HFF-Myc (cell line): Measurements from ENCODE around the gene UCN3.

Source experiments
- DNase-seq: peaks from one replicate; pipeline ENCODE4 v3.0.0-alpha.2; 2011; ENCODE audit warnings: low read depth; ENCODE audit errors: extremely low read depth
- H3K4me3 ChIP-seq: replicated peaks from 2 replicates; pipeline ENCODE4 v1.5.1; 2011; ENCODE audit warnings: low read depth, mild to moderate bottlenecking, control low read depth, low read length
- TF ChIP-seq, protein P1 (sequence below): IDR thresholded peaks from 2 replicates; pipeline ENCODE4 v1.5.1; 2012; ENCODE audit warnings: mild to moderate bottlenecking, low read depth, low read length, control low read depth; ENCODE audit errors: missing control alignments

The UCN3 gene

DNA sequence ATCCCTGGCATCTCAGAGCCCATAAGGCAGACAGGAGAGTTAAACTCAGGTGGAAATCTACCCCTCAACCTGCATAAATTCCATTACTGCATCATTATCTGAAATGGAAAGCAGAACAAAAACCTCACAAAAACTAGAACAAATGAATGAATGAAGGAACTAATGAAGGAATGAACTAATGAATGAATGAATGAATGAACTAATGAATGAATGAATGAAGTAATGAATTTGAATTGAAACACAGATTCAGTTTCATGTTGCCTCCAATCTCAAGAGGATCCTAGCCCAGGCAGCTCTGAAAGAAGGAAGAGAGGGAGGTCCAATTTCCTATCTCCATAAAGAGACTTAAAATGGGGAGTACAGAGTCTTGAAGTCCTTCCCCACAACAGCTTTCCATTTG lies 1.9 kb upstream of the UCN3 start:
- no peak overlapping the region for H3K4me3 ChIP-seq
- no peak for DNase-seq
- TF ChIP-seq, protein P1, sequence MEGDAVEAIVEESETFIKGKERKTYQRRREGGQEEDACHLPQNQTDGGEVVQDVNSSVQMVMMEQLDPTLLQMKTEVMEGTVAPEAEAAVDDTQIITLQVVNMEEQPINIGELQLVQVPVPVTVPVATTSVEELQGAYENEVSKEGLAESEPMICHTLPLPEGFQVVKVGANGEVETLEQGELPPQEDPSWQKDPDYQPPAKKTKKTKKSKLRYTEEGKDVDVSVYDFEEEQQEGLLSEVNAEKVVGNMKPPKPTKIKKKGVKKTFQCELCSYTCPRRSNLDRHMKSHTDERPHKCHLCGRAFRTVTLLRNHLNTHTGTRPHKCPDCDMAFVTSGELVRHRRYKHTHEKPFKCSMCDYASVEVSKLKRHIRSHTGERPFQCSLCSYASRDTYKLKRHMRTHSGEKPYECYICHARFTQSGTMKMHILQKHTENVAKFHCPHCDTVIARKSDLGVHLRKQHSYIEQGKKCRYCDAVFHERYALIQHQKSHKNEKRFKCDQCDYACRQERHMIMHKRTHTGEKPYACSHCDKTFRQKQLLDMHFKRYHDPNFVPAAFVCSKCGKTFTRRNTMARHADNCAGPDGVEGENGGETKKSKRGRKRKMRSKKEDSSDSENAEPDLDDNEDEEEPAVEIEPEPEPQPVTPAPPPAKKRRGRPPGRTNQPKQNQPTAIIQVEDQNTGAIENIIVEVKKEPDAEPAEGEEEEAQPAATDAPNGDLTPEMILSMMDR = no peak

DNA sequence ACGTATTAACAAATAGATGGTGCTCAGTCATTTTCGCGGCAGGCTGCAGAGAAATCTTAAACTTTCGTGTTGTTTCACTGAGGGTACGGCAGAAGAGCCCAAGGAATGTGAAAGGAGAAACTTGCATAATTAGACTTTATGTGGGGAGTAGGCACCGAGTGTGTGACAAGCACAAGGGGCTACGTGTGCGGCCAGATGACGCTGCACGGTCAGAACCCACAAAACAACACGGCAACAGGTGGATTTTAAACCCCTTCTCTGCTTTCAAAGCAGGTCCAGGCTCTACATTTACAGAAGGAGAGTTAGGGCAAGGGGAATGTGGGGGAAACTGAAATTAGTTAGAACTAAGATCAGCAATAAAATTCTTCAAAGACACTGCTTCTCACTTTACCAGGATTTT lies 392 bp upstream of the UCN3 start:
- DNase-seq = no peak
- H3K4me3 ChIP-seq = no peak overlapping the region
- TF ChIP-seq, protein P1 = no peak

DNA sequence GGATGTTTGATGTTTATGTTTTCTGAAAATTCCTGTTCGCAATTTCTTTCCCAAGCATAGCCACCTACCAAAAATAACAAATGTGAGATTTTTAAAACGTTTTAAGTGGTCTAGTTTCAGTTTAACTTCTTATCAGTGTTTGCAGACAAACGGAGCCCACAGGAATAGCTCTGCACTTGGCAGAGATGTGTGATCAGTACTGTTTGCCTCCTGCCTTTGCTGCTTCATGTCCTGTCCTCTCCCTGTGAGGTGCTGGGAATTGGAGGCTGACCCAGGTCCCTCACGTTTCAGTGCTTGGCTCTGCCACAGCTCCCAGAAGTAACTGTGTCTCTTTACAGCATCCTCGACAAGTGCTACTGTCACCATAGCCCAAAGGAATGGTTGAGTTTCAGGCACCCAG lies 1.2 kb downstream of the UCN3 start:
- TF ChIP-seq, protein P1 = no peak
- no peak overlapping the region for H3K4me3 ChIP-seq

DNA sequence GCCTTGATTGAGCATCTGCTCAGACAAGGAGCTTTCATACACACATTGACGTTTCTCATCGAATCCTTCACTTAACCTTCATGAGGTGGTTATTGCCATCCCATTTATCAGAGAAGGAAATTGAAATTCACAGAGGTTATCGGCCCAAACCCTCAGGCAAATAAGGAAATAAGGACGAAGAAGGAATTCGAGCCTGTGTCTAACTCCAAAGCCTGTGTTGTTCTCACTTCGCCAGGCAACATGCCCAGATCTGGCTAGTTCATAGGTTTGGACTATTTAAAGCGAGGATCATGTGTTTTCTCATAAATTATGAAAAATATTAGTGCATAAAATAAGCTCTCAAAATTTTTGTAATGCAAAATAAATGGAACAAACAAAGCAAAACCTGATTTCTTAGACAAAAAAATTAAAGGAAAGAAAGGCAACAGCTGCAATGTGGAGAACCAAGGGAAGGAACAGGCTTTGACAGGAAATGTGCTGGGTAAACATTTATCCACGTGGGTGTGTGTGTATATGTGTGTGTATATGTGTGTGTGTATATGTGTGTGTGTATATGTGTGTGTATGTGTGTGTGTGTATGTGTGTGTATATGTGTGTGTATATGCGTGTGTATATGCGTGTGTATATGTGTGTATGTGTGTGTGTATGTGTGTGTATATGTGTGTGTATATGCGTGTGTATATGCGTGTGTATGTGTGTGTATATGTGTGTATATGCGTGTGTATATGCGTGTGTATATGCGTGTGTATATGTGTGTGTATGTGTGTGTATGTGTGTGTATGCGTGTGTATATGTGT lies 4.8 kb downstream of the UCN3 start:
- no peak for DNase-seq
- TF ChIP-seq, protein P1 = no peak
- H3K4me3 ChIP-seq = no peak overlapping the region

More for the DNA sequence above, 1.2 kb downstream of the UCN3 start:
- no peak for DNase-seq

DNA sequence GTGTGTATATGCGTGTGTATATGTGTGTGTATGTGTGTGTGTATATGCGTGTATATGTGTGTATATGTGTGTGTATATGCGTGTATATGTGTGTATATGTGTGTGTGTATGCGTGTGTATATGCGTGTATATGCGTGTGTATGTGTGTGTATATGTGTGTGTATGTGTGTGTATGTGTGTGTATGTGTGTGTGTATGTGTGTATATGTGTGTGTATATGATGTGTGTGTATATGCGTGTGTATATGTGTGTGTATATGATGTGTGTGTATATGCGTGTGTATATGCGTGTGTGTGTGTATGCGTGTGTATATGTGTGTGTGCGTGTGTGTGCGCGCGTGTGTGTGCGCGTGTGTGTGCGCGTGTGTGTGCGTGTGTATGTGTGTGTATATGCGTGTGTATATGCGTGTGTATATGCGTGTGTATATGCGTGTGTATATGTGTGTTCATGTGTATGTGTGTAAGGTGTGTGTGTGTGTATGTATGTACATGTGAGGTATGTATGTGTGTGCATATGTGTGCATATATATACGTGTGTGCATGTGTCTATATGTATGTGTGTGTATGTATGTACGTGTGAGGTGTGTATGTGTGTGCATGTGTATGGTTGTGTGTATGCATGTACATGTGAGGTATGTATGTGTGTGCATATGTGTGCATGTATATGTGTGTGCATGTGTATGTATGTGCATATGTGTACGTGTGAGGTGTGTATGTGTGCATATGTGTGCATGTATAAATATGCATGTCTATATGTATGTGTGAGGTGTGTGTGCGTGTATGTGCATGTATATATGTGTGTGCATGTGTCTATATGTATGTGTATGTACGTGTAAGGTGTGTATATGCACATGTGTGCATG lies 6.0 kb downstream of the UCN3 start:
- DNase-seq = no peak
- H3K4me3 ChIP-seq = no peak overlapping the region
- TF ChIP-seq, protein P1 = no peak

DNA sequence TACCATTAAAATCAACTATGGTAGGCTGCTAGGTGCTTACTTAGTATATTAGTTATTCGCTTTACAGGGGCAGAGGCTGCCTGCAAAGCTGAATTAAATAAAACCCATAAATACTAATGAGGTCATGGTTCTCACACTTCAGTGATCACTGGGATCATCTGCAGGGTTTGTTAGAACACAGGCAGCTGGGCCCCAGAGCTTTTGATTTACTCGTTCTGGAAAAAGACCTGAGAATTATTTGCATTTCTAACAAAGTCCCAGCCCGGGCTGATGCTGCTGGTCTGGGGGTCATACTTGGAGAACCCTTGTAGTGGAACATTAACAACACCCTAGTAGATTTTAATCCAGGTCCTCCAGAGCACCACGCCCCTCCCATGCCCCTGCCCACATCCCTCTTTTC lies 8.5 kb downstream of the UCN3 start:
- TF ChIP-seq, protein P1 = no peak
- H3K4me3 ChIP-seq = no peak overlapping the region
- no peak for DNase-seq
